ENCODE measurements around the gene MED14. TPM values are rescaled to one million over a fixed set of nuclear protein-coding genes. Genes with fewer than 3 reads are reported as not detected.

The MED14 gene
- total RNA-seq, 1 donor from 2014 or later = 35.2 TPM

- Histone ChIP-seq H3K27me3 (no peaks in the 10 kb centered on the region), H3K4me3 (no peak overlapping the region), H3K4me1 (peaks cover 7% of the 10 kb centered on the region), H3K27ac (no peak overlapping the region), H3K9me3 (no peaks in the 10 kb centered on the region), H3K36me3 (no peaks in the 10 kb centered on the region)
- ATAC-seq (no peak), DNase-seq (no peak)
- intact Hi-C loops (cut with DNase I) = no loop called here
- TF ChIP-seq CTCF (IDR thresholded peaks at IDR 0.05) = no peak
These were observed 7.6 kb downstream of the MED14 start for GRCh38 chrX:40727581-40728252.

DNA sequence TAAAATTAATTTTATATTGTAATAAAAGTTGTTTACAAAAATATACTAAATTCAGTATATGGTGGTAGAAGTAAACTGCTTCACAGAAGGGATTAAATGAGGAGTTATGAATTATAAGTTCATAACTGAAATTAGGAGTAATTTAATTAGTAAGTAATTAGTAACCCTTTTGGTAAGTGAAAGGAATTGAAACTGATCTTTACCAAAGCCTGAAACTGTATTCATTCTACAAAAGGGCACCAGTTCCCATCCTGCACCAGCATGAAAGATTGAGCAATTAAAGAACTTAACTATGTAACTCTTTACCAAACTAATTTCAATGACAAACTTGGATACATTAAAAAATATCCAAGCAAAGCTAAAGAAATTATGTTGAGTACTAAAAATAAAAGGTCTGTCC, 8.2 kb downstream of the MED14 start:
- TF ChIP-seq CTCF (IDR thresholded peaks at IDR 0.05) = no peak
- H3K27me3 ChIP-seq = no peaks in the 10 kb centered on the region
- DNase-seq = no peak
- no peaks in the 10 kb centered on the region for H3K9me3 ChIP-seq
- no peaks in the 10 kb centered on the region for H3K36me3 ChIP-seq
- no peak for ATAC-seq
- no peak overlapping the region for H3K27ac ChIP-seq
- H3K4me1 ChIP-seq = peaks cover 7% of the 10 kb centered on the region
- H3K4me3 ChIP-seq = no peak overlapping the region
- intact Hi-C loops (cut with DNase I) = no loop called here

- no peak overlapping the region for H3K4me3 ChIP-seq
- H3K36me3 ChIP-seq = no peaks in the 10 kb centered on the region
- intact Hi-C loops (cut with DNase I) = no loop called here
- no peaks in the 10 kb centered on the region for H3K9me3 ChIP-seq
- H3K27ac ChIP-seq = no peak overlapping the region
- ATAC-seq (no peak), DNase-seq (no peak)
- no peak for TF ChIP-seq CTCF (IDR thresholded peaks at IDR 0.05)
- H3K27me3 ChIP-seq = no peaks in the 10 kb centered on the region
- no peaks in the 10 kb centered on the region for H3K4me1 ChIP-seq
These were observed 12.4 kb downstream of the MED14 start for GRCh38 chrX:40722930-40723329.

DNA sequence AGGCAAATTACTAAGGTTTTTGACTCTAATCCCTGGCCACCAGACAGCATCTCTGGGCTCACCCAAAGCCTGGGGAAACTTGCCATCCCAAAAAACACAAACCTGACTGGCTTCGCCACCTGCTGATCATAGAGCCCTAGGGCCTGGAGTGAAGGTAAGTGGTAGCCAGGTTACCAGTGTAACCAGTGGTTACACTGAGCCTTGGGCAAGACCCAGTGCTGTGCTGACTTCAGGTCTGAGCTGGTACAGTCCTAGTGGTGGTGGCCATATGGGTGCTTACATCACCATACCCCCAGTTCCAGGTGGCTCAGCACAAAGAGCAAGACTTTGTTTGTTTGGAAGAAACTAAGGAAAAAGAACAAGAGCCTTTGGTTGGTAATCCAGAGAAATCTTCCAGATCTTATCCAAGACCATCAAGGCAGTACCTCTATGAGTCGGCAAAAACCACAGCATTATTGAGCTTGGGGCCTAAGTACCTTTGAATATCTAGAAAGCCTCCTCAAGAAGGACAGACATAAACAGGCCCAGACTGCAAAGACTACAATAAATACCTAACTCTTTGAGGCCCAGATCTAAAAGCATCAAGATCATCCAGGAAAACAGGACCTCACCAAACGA, 13.7 kb downstream of the MED14 start:
- H3K36me3 ChIP-seq = no peaks in the 10 kb centered on the region
- H3K9me3 ChIP-seq = no peaks in the 10 kb centered on the region
- H3K4me1 ChIP-seq = no peaks in the 10 kb centered on the region
- intact Hi-C loops (cut with DNase I) = no loop called here
- ATAC-seq = no peak
- H3K4me3 ChIP-seq = no peak overlapping the region
- TF ChIP-seq CTCF (IDR thresholded peaks at IDR 0.05) = no peak
- no peak for DNase-seq
- H3K27ac ChIP-seq = no peak overlapping the region
- no peaks in the 10 kb centered on the region for H3K27me3 ChIP-seq

- ATAC-seq (no peak), DNase-seq (no peak)
- intact Hi-C loops (cut with DNase I) = no loop called here
- Histone ChIP-seq H3K9me3 (no peaks in the 10 kb centered on the region), H3K4me3 (no peak overlapping the region), H3K36me3 (no peaks in the 10 kb centered on the region), H3K27me3 (no peaks in the 10 kb centered on the region), H3K4me1 (no peaks in the 10 kb centered on the region), H3K27ac (no peak overlapping the region)
- no peak for TF ChIP-seq CTCF (IDR thresholded peaks at IDR 0.05)
These were observed 14.6 kb downstream of the MED14 start for GRCh38 chrX:40720792-40721191.

All from upper lobe of right lung (tissue), 1 donor.